ENCODE data around the gene F10. TPM values are rescaled to one million over a fixed set of nuclear protein-coding genes. Genes with fewer than 3 reads are reported as not detected.

F10 gene
- total and polyA plus RNA-seq, 9 of the 15 experiments (the other 6 are each of a cell fraction or from before 2014, with no cell fraction given), result 0.04 to 0.09 (median 0.07) TPM; not detected in 5

DNA sequence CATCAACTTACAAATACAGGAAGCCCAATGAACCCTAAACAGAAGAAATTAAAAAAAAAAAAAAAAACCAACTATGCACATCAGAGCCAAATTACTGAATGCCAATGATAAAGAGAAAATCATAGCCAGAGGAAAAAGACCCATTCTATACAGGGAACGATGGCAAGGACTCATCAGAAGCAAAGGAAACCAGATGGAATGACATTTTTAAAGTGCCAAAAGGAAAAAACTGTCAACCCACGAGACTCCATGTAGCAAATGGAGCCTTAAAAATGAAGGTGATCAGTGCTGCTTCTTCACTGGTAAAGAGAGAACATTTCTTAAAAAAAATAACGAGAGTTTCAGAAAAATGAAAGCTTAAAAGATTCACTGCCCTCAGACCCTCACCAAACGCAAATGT is 67.6 kb downstream of the F10 start:
- Histone ChIP-seq H3K4me2 (ENCODE audit: insufficient read depth, low read length) (no peak overlapping the region), H3K4me3 (no peak overlapping the region), H3K9ac (ENCODE audit: insufficient read depth in 1 of 2, low read depth in 2 of 2, low read length in 2 of 2) (no peak overlapping the region), H2AFZ (ENCODE audit: low read depth, low read length) (no peak overlapping the region), H3K4me1 (replicated peaks in 1 of 2; ENCODE audit: control insufficient read depth in 2 of 2, insufficient read depth in 2 of 2, low read length in 2 of 2) (no peaks in the 10 kb centered on the region; a peak in 1 of 5 replicates), H3K27me3 (ENCODE audit: control insufficient read depth in 2 of 2, insufficient read depth in 2 of 2, low read length in 2 of 2) (no peaks in the 10 kb centered on the region), H3K9me1 (ENCODE audit: control insufficient read depth, insufficient read depth, low read length) (no peaks in the 10 kb centered on the region), H3K79me2 (ENCODE audit: control insufficient read depth, insufficient read depth, low read length) (peaks cover 9% of the 10 kb centered on the region; the same call in 2 of the 3 replicates), H3K36me3 (ENCODE audit: control insufficient read depth, insufficient read depth, low read length) (peaks cover 88% of the 10 kb centered on the region; the same call in 2 of the 3 replicates), H4K20me1 (replicated peaks; ENCODE audit: control insufficient read depth, insufficient read depth, low read length) (peaks cover 4% of the 10 kb centered on the region; the same call in 1 of the 2 replicates), H3K9me3 (replicated peaks; ENCODE audit: control insufficient read depth, insufficient read depth, low read depth, low read length) (no peaks in the 10 kb centered on the region), H3K27ac (ENCODE audit: extremely low read depth, low read depth, low read length) (no peak overlapping the region)
- FAIRE-seq, result no peak
- ChIA-PET POLR2A (interaction anchor here (0.9 kb wide), 1 partner anchor 14 kb away, joined by 3 read pairs; no protein-coding TSS in a partner anchor), CTCF (ENCODE audit: low intra/inter-chr PET ratio) (no interaction called here)
- TF ChIP-seq, protein P1, sequence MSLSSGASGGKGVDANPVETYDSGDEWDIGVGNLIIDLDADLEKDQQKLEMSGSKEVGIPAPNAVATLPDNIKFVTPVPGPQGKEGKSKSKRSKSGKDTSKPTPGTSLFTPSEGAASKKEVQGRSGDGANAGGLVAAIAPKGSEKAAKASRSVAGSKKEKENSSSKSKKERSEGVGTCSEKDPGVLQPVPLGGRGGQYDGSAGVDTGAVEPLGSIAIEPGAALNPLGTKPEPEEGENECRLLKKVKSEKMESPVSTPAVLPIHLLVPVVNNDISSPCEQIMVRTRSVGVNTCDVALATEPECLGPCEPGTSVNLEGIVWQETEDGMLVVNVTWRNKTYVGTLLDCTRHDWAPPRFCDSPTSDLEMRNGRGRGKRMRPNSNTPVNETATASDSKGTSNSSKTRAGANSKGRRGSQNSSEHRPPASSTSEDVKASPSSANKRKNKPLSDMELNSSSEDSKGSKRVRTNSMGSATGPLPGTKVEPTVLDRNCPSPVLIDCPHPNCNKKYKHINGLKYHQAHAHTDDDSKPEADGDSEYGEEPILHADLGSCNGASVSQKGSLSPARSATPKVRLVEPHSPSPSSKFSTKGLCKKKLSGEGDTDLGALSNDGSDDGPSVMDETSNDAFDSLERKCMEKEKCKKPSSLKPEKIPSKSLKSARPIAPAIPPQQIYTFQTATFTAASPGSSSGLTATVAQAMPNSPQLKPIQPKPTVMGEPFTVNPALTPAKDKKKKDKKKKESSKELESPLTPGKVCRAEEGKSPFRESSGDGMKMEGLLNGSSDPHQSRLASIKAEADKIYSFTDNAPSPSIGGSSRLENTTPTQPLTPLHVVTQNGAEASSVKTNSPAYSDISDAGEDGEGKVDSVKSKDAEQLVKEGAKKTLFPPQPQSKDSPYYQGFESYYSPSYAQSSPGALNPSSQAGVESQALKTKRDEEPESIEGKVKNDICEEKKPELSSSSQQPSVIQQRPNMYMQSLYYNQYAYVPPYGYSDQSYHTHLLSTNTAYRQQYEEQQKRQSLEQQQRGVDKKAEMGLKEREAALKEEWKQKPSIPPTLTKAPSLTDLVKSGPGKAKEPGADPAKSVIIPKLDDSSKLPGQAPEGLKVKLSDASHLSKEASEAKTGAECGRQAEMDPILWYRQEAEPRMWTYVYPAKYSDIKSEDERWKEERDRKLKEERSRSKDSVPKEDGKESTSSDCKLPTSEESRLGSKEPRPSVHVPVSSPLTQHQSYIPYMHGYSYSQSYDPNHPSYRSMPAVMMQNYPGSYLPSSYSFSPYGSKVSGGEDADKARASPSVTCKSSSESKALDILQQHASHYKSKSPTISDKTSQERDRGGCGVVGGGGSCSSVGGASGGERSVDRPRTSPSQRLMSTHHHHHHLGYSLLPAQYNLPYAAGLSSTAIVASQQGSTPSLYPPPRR (CRISPR knock-in tag; IDR thresholded peaks at IDR 0.05; ENCODE audit: borderline replicate concordance), result no peak
- TF ChIP-seq, protein P2, sequence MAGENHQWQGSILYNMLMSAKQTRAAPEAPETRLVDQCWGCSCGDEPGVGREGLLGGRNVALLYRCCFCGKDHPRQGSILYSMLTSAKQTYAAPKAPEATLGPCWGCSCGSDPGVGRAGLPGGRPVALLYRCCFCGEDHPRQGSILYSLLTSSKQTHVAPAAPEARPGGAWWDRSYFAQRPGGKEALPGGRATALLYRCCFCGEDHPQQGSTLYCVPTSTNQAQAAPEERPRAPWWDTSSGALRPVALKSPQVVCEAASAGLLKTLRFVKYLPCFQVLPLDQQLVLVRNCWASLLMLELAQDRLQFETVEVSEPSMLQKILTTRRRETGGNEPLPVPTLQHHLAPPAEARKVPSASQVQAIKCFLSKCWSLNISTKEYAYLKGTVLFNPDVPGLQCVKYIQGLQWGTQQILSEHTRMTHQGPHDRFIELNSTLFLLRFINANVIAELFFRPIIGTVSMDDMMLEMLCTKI (IDR thresholded peaks at IDR 0.05; ENCODE audit: partially characterized antibody), result no peak
- TF ChIP-seq, protein P3, sequence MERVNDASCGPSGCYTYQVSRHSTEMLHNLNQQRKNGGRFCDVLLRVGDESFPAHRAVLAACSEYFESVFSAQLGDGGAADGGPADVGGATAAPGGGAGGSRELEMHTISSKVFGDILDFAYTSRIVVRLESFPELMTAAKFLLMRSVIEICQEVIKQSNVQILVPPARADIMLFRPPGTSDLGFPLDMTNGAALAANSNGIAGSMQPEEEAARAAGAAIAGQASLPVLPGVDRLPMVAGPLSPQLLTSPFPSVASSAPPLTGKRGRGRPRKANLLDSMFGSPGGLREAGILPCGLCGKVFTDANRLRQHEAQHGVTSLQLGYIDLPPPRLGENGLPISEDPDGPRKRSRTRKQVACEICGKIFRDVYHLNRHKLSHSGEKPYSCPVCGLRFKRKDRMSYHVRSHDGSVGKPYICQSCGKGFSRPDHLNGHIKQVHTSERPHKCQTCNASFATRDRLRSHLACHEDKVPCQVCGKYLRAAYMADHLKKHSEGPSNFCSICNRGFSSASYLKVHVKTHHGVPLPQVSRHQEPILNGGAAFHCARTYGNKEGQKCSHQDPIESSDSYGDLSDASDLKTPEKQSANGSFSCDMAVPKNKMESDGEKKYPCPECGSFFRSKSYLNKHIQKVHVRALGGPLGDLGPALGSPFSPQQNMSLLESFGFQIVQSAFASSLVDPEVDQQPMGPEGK (CRISPR knock-in tag; IDR thresholded peaks at IDR 0.05; ENCODE audit: borderline replicate concordance), result no peak
- TF ChIP-seq TCF3 (CRISPR knock-in tag; IDR thresholded peaks at IDR 0.05) (no peak), KLF6 (CRISPR knock-in tag; IDR thresholded peaks at IDR 0.05; ENCODE audit: borderline replicate concordance) (no peak)
- BruUV-seq (replicated peaks), result no TSS peak
- no peak for ATAC-seq
- WGBS (ENCODE audit: insufficient coverage, low coverage, missing lambda C conversion rate), result 87% methylated on average over 4 of the region's 4 CpGs
- in situ Hi-C loops (cut with MboI) (no loop called here), intact Hi-C loops (cut with micrococcal nuclease) (no loop called here)
- no peak for DNase-seq (ENCODE audit: extremely low read depth in 1 of 4, low spot score in 3 of 4)

Data from K562 (cell line).